BE2C (cell line): ENCODE measurements around the gene NFAM1.

ENCODE experiments used
- DNase-seq: peaks from one replicate; pipeline ENCODE4 v3.0.0-alpha.2; 2020
- H3K27me3 ChIP-seq: fragments of 250-450 bp; sonication (Bioruptor Pico); 2 replicates; pipeline ENCODE4 v1.5.1; 2020; ENCODE audit warnings: mild to moderate bottlenecking
- H3K36me3 ChIP-seq: fragments of 250-450 bp; sonication (Bioruptor Pico); 2 replicates; pipeline ENCODE4 v1.5.1; 2020; ENCODE audit warnings: mild to moderate bottlenecking
- H3K4me1 ChIP-seq: fragments of 250-450 bp; sonication (Bioruptor Pico); 2 replicates; pipeline ENCODE4 v1.5.1; 2020
- H3K4me3 ChIP-seq: 2 replicates; pipeline ENCODE4 v1.5.1; 2011; ENCODE audit warnings: low read depth, low read length
- H3K9me3 ChIP-seq: fragments of 250-450 bp; sonication (Bioruptor Pico); 2 replicates; pipeline ENCODE4 v1.5.1; 2020
- CTCF ChIP-seq: IDR thresholded peaks from 2 replicates; pipeline ENCODE4 v1.5.1; 2012; ENCODE audit warnings: mild to moderate bottlenecking, low read depth, low read length

NFAM1 gene

GRCh38 chr22:42425989-42426355, 6.2 kb downstream of the NFAM1 start:
- TF ChIP-seq CTCF, result no peak
- Histone ChIP-seq H3K27me3 (no peaks in the 10 kb centered on the region), H3K4me1 (no peaks in the 10 kb centered on the region)

GRCh38 chr22:42425337-42425988, 6.7 kb downstream of the NFAM1 start:
- H3K9me3 ChIP-seq, result no peaks in the 10 kb centered on the region
- no peak overlapping the region for H3K4me3 ChIP-seq
- H3K4me1 ChIP-seq, result no peaks in the 10 kb centered on the region
- no peak for DNase-seq
- H3K27me3 ChIP-seq, result no peaks in the 10 kb centered on the region
- TF ChIP-seq CTCF, result no peak
- no peaks in the 10 kb centered on the region for H3K36me3 ChIP-seq

More at GRCh38 chr22:42425989-42426355, 6.2 kb downstream of the NFAM1 start:
- Histone ChIP-seq H3K36me3 (no peaks in the 10 kb centered on the region), H3K9me3 (no peaks in the 10 kb centered on the region), H3K4me3 (no peak overlapping the region)
- no peak for DNase-seq

DNA sequence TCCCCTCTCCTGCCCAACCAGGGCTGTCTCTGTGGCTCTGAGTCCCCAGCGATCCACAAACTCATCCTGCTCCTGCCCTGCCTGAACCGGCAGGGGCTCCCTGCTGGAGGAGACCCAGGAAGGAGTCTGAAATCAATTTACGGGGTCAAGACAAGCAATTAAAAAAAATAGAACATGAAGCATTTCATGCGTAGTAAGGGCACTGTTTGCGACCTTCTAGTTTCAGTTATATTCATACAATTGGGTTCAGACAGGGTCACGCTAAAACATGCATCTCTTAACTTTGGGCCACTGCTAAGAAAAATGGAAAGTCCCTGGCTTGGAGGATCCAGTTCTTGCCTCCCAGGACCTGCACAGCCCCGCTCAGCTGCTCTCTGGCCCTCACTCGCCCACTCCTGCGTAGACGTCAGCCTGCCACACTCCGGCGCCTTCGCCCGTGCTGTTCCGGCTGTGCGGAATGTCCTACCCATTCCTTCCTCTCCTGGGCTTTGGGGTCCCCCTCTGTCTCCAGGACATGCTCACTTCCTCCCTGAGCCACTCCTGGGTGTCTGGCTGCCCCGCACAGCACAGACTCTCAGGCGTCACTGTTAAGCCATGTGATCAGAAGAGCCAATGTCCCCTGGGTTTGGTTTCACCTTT, 12.8 kb downstream of the NFAM1 start:
- no peak for TF ChIP-seq CTCF
- H3K27me3 ChIP-seq, result no peaks in the 10 kb centered on the region

DNA sequence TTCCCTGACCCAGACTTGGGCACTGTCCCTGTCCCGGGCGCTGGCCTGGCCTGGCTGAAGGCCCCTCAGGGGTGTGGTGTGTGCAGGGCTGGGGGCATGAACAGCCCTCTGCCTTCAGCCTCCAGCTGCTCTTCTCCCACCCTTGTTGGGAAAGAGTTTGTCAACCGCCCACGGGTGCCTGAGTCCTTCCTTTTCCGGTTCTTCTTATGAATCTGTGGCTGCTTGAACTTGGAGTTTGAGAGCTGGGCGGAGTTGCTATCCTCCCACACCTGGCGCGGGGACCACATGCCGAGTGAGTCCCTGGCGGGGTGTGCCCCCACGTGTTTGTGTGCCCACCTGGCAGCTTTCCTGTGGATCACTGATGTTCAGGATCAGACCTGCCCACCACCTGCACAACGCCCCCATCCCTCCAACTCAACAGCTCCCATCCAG, 13.4 kb downstream of the NFAM1 start:
- no peaks in the 10 kb centered on the region for H3K27me3 ChIP-seq
- no peaks in the 10 kb centered on the region for H3K9me3 ChIP-seq
- no peak for DNase-seq
- H3K36me3 ChIP-seq, result no peaks in the 10 kb centered on the region
- TF ChIP-seq CTCF, result no peak
- no peaks in the 10 kb centered on the region for H3K4me1 ChIP-seq
- no peak overlapping the region for H3K4me3 ChIP-seq

More for the DNA sequence above, 12.8 kb downstream of the NFAM1 start:
- Histone ChIP-seq H3K9me3 (no peaks in the 10 kb centered on the region), H3K36me3 (no peaks in the 10 kb centered on the region), H3K4me3 (no peak overlapping the region), H3K4me1 (no peaks in the 10 kb centered on the region)
- DNase-seq, result no peak

- no peak for DNase-seq
- no peaks in the 10 kb centered on the region for H3K9me3 ChIP-seq
- no peaks in the 10 kb centered on the region for H3K27me3 ChIP-seq
- H3K36me3 ChIP-seq, result no peaks in the 10 kb centered on the region
- no peak for TF ChIP-seq CTCF
- H3K4me1 ChIP-seq, result peaks cover 3% of the 10 kb centered on the region; the same call in 1 of the 2 replicates
- H3K4me3 ChIP-seq, result no peak overlapping the region
Measured at GRCh38 chr22:42417645-42418305, 14.4 kb downstream of the NFAM1 start.
